SK-N-SH (cell line): ENCODE measurements around the gene CTSS. TPM values are rescaled to one million over a fixed set of nuclear protein-coding genes. Genes with fewer than 3 reads are reported as not detected.

Experiments
- CTCF ChIA-PET: fragments of 300-600, 350-600 bp; formaldehyde crosslinking; extraction: SDS; loops from one replicate; lab custom pipeline; 2021; lab: Yijun Ruan, JAX
- POLR2A ChIA-PET: fragments of 350-600 bp; sonication (Branson Sonifier 250); formaldehyde crosslinking; extraction: SDS; loops from one replicate; lab custom pipeline; 2020; ENCODE audit warnings: antibody characterized with exemption, inconsistent platforms; lab: Yijun Ruan, JAX
- DNase-seq: peaks from one replicate; pipeline ENCODE4 v3.0.0; 2012
- H2AFZ ChIP-seq: fragments of 200-600 bp; sonication (generic); 2 replicates; pipeline ENCODE4 v1.8.1; 2016; ENCODE audit warnings: antibody characterized with exemption, mild to moderate bottlenecking, low read depth
- H3F3A ChIP-seq: fragments of 200-600 bp; sonication (generic); replicated peaks from 2 replicates; pipeline ENCODE3; 2016; ENCODE audit warnings: antibody characterized with exemption, mild to moderate bottlenecking; ENCODE audit not compliant: insufficient read depth
- H3K27ac ChIP-seq, 2 experiments: fragments of 200-500 bp in 1 of 2; fragments of 200-600 bp in 1 of 2; sonication (Bioruptor generic) in 1 of 2; sonication (generic), shearing (Covaris generic) in 1 of 2; 2 replicates each; pipeline versions ENCODE4 v1.5.1 to v1.6.1; 2014 to 2016; ENCODE audit warnings: low read depth in 2 of 2, inconsistent platforms in 1 of 2, low read length in 1 of 2, mild to moderate bottlenecking in 1 of 2, mixed read lengths in 1 of 2
- H3K27me3 ChIP-seq: fragments of 200-600 bp; sonication (generic), shearing (Covaris generic); 2 replicates; pipeline ENCODE4 v1.6.1; 2016; ENCODE audit warnings: mixed run types; ENCODE audit not compliant: insufficient read depth
- H3K36me3 ChIP-seq, 2 experiments: fragments of 200-500 bp in 1 of 2; fragments of 200-600 bp in 1 of 2; sonication (Bioruptor generic) in 1 of 2; sonication (generic) in 1 of 2; replicated peaks in 1 of 2; 2 replicates each; pipeline versions ENCODE3 to v1.5.1; 2014 to 2016; ENCODE audit warnings: low read length in 1 of 2, mild to moderate bottlenecking in 1 of 2; ENCODE audit not compliant: insufficient read depth in 2 of 2, control insufficient read depth in 1 of 2
- H3K4me1 ChIP-seq, 2 experiments: fragments of 200-500 bp in 1 of 2; fragments of 200-600 bp in 1 of 2; sonication (Bioruptor generic) in 1 of 2; sonication (generic), shearing (Covaris generic) in 1 of 2; 2 replicates each; pipeline versions ENCODE4 v1.5.1 to v1.6.1; 2014 to 2016; ENCODE audit warnings: low read depth in 1 of 2, low read length in 1 of 2, mixed run types in 1 of 2; ENCODE audit not compliant: insufficient read depth in 2 of 2, control insufficient read depth in 1 of 2
- H3K4me2 ChIP-seq: fragments of 200-600 bp; sonication (generic), shearing (Covaris generic); 2 replicates; pipeline ENCODE4 v1.6.1; 2017; ENCODE audit warnings: mixed run types
- H3K4me3 ChIP-seq, 2 experiments: fragments of 200-500 bp in 1 of 2; fragments of 200-600 bp in 1 of 2; sonication (Bioruptor generic) in 1 of 2; sonication (generic), shearing (Covaris generic) in 1 of 2; 2 replicates each; pipeline versions ENCODE4 v1.5.1 to v1.8.1; 2014 to 2016; ENCODE audit warnings: low read depth in 2 of 2, inconsistent platforms in 1 of 2, low read length in 1 of 2, mild to moderate bottlenecking in 1 of 2, mixed read lengths in 1 of 2, moderate library complexity in 1 of 2
- H3K79me2 ChIP-seq: fragments of 200-600 bp; sonication (generic); 2 replicates; pipeline ENCODE4 v1.8.1; 2017; ENCODE audit warnings: mild to moderate bottlenecking; ENCODE audit not compliant: insufficient read depth
- H3K9ac ChIP-seq: fragments of 200-600 bp; sonication (generic); 2 replicates; pipeline ENCODE4 v1.6.1; 2017; ENCODE audit warnings: mixed run types
- H3K9me2 ChIP-seq: fragments of 200-600 bp; sonication (generic); 2 replicates; pipeline ENCODE4 v1.6.1; 2017; ENCODE audit warnings: mixed run types
- H3K9me3 ChIP-seq: fragments of 200-600 bp; sonication (generic); 2 replicates; pipeline ENCODE4 v1.6.1; 2017; ENCODE audit warnings: mixed run types, mild to moderate bottlenecking, moderate library complexity
- H4K20me1 ChIP-seq: fragments of 200-600 bp; sonication (generic); 2 replicates; pipeline ENCODE4 v1.6.1; 2017; ENCODE audit warnings: mild to moderate bottlenecking, mixed run types; ENCODE audit not compliant: insufficient read depth
- EP300 ChIP-seq, 2 experiments: IDR thresholded peaks; 2 replicates each; pipeline versions ENCODE4 v1.4.0 to v1.6.1; 2012; ENCODE audit warnings: borderline replicate concordance in 1 of 2, low read depth in 1 of 2, low read length in 1 of 2
- EZH2phosphoT487 ChIP-seq: fragments of 200-600 bp; sonication (generic); IDR thresholded peaks from 2 replicates; pipeline ENCODE4 v1.6.1; 2017; ENCODE audit warnings: low read depth, mixed run types, mild to moderate bottlenecking, antibody characterized with exemption, moderate library complexity, borderline replicate concordance
- FOXJ3 ChIP-seq: sonication (generic); formaldehyde crosslinking; IDR thresholded peaks from 2 replicates; pipeline ENCODE4 v1.5.1; 2020; ENCODE audit warnings: mild to moderate bottlenecking, missing genetic modification reagents
- FOXM1 ChIP-seq: IDR thresholded peaks from 2 replicates; pipeline ENCODE4 v1.4.0; 2012; ENCODE audit warnings: low read depth, mild to moderate bottlenecking
- GABPA ChIP-seq: IDR thresholded peaks from 2 replicates; pipeline ENCODE4 v1.4.0; 2012; ENCODE audit warnings: low read depth, mild to moderate bottlenecking
- MEF2A ChIP-seq: IDR thresholded peaks from 2 replicates; pipeline ENCODE4 v1.4.0; 2012; ENCODE audit warnings: low read depth, borderline replicate concordance
- MXI1 ChIP-seq: IDR thresholded peaks from 2 replicates; pipeline ENCODE4 v1.6.1; 2012; ENCODE audit warnings: mild to moderate bottlenecking, low read depth, low read length, improper control_type of control experiment
- NFIC ChIP-seq: IDR thresholded peaks from 2 replicates; pipeline ENCODE4 v1.4.0; 2012; ENCODE audit warnings: borderline replicate concordance
- RAD21 ChIP-seq: IDR thresholded peaks from 2 replicates; pipeline ENCODE4 v1.6.1; 2012; ENCODE audit warnings: mild to moderate bottlenecking, low read length
- REST ChIP-seq: IDR thresholded peaks from 2 replicates; pipeline ENCODE4 v1.6.1; 2012; ENCODE audit warnings: mild to moderate bottlenecking, low read depth, low read length, moderate library complexity
- SMC3 ChIP-seq: IDR thresholded peaks from 2 replicates; pipeline ENCODE4 v1.6.1; 2012; ENCODE audit warnings: low read depth, low read length, improper control_type of control experiment
- TAF1 ChIP-seq: IDR thresholded peaks from 2 replicates; pipeline ENCODE4 v1.6.1; 2012; ENCODE audit warnings: low read depth, mild to moderate bottlenecking, low read length, moderate library complexity, borderline replicate concordance
- TEAD4 ChIP-seq: IDR thresholded peaks from 2 replicates; pipeline ENCODE4 v1.4.0; 2012; ENCODE audit warnings: mild to moderate bottlenecking, borderline replicate concordance; ENCODE audit not compliant: insufficient read depth
- USF1 ChIP-seq: IDR thresholded peaks from 2 replicates; pipeline ENCODE4 v1.4.0; 2012; ENCODE audit warnings: low read depth, borderline replicate concordance
- WGBS: methylation state at CpG from one replicate; pipeline ENCODE4 v1.1.6; 2017; ENCODE audit warnings: low lambda C conversion rate; 5-methylcytosine and 5-hydroxymethylcytosine counted together
- polyA plus RNA-seq, 3 experiments: library from polyadenylated mRNA; depleted of rRNA; stranded (reverse); fragments of >200 nt; gene quantifications; 2 replicates each; pipeline ENCODE4 v1.2.3, GENCODE V29; 2012
- TF ChIP-seq, protein P1 (sequence below): fragments of 150-350 bp; IDR thresholded peaks from 2 replicates; pipeline ENCODE4 v1.6.1; 2017; ENCODE audit warnings: antibody characterized with exemption, low read length, low read depth, borderline replicate concordance
- TF ChIP-seq, protein P2 (sequence below): fragments of 150-350 bp; IDR thresholded peaks from 2 replicates; pipeline ENCODE4 v1.6.1; 2016; ENCODE audit warnings: mild to moderate bottlenecking, low read depth, low read length
- TF ChIP-seq, protein P3 (sequence below): IDR thresholded peaks from 2 replicates; pipeline ENCODE4; 2012
- TF ChIP-seq, protein P4 (sequence below): fragments of 200-600 bp; sonication (generic); IDR thresholded peaks from 2 replicates; pipeline ENCODE4 v1.6.1; 2017; ENCODE audit warnings: antibody characterized with exemption, mild to moderate bottlenecking, moderate library complexity

CTSS gene
- polyA plus RNA-seq, 1 of the 3 experiments (the other 2 are of a cell fraction) = 1.4 TPM

DNA sequence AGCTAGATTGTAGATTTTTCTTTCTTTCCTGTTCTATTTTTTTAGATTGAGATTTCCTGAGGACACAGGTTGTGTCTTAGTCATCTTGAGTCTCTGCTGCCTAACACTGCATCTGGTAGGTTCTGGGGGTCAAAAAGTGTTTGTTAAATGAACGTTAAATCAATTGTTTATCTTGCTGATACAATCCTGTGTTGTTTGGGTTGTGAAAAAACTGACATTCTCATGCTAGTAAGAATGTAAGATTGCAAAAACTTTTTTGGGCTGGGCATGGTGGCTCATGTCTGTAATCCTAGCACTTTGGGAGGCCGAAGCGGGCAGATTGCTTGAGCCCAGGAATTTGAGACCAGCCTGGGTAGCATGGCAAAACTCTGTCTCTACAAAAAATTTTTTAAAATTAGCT, 39.1 kb upstream of the CTSS start:
- H3K27me3 ChIP-seq = no peaks in the 10 kb centered on the region
- CTCF ChIA-PET = interaction anchor here (0.6 to 1.7 kb wide), 4 partner anchors 8 to 272 kb away, joined by 3 to 8 read pairs (median 4); no protein-coding TSS in a partner anchor
- no peaks in the 10 kb centered on the region; a peak in 1 of 4 replicates for H3K4me1 ChIP-seq
- POLR2A ChIA-PET = no interaction called here
- no peaks in the 10 kb centered on the region for H4K20me1 ChIP-seq
- H3K9me2 ChIP-seq = no peaks in the 10 kb centered on the region
- no peak overlapping the region for H3K4me3 ChIP-seq
- TF ChIP-seq REST = no peak
- TF ChIP-seq, protein P1, sequence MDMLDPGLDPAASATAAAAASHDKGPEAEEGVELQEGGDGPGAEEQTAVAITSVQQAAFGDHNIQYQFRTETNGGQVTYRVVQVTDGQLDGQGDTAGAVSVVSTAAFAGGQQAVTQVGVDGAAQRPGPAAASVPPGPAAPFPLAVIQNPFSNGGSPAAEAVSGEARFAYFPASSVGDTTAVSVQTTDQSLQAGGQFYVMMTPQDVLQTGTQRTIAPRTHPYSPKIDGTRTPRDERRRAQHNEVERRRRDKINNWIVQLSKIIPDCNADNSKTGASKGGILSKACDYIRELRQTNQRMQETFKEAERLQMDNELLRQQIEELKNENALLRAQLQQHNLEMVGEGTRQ = no peak
- no peak for TF ChIP-seq EP300 (IDR thresholded peaks at IDR 0.05; ENCODE audit: borderline replicate concordance in 1 of 2, low read depth in 1 of 2, low read length in 1 of 2)
- TF ChIP-seq GABPA = no peak
- TF ChIP-seq SMC3 = no peak
- TF ChIP-seq RAD21 = no peak
- TF ChIP-seq TAF1 = no peak
- TF ChIP-seq FOXM1 = no peak
- TF ChIP-seq, protein P2, sequence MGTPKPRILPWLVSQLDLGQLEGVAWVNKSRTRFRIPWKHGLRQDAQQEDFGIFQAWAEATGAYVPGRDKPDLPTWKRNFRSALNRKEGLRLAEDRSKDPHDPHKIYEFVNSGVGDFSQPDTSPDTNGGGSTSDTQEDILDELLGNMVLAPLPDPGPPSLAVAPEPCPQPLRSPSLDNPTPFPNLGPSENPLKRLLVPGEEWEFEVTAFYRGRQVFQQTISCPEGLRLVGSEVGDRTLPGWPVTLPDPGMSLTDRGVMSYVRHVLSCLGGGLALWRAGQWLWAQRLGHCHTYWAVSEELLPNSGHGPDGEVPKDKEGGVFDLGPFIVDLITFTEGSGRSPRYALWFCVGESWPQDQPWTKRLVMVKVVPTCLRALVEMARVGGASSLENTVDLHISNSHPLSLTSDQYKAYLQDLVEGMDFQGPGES = no peak
- no peak for TF ChIP-seq EZH2phosphoT487
- TF ChIP-seq FOXJ3 = no peak
- TF ChIP-seq, protein P3, sequence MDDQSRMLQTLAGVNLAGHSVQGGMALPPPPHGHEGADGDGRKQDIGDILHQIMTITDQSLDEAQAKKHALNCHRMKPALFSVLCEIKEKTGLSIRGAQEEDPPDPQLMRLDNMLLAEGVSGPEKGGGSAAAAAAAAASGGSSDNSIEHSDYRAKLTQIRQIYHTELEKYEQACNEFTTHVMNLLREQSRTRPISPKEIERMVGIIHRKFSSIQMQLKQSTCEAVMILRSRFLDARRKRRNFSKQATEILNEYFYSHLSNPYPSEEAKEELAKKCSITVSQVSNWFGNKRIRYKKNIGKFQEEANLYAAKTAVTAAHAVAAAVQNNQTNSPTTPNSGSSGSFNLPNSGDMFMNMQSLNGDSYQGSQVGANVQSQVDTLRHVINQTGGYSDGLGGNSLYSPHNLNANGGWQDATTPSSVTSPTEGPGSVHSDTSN = no peak
- no peak for TF ChIP-seq MXI1
- no peak for TF ChIP-seq USF1
- TF ChIP-seq, protein P4, sequence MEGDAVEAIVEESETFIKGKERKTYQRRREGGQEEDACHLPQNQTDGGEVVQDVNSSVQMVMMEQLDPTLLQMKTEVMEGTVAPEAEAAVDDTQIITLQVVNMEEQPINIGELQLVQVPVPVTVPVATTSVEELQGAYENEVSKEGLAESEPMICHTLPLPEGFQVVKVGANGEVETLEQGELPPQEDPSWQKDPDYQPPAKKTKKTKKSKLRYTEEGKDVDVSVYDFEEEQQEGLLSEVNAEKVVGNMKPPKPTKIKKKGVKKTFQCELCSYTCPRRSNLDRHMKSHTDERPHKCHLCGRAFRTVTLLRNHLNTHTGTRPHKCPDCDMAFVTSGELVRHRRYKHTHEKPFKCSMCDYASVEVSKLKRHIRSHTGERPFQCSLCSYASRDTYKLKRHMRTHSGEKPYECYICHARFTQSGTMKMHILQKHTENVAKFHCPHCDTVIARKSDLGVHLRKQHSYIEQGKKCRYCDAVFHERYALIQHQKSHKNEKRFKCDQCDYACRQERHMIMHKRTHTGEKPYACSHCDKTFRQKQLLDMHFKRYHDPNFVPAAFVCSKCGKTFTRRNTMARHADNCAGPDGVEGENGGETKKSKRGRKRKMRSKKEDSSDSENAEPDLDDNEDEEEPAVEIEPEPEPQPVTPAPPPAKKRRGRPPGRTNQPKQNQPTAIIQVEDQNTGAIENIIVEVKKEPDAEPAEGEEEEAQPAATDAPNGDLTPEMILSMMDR = no peak
- TF ChIP-seq NFIC = no peak
- TF ChIP-seq TEAD4 = no peak
- TF ChIP-seq MEF2A = no peak
- 93% methylated on average over 3 of the region's 3 CpGs for WGBS
- H3K27ac ChIP-seq = no peak overlapping the region
- peaks cover 5 to 16% of the 10 kb centered on the region in 2 experiments for H3K36me3 ChIP-seq
- no peaks in the 10 kb centered on the region for H3F3A ChIP-seq
- H3K9ac ChIP-seq = no peak overlapping the region
- DNase-seq = no peak
- no peak overlapping the region for H2AFZ ChIP-seq
- no peaks in the 10 kb centered on the region for H3K9me3 ChIP-seq
- no peak overlapping the region for H3K4me2 ChIP-seq
- no peaks in the 10 kb centered on the region for H3K79me2 ChIP-seq
